Measurements from ENCODE around the gene IL37.
"Not testable (repeated sequence)": the region's sequence is repeated elsewhere in the genome, so short reads cannot be mapped to it uniquely, and the experiment has no call there.

Gene IL37

GRCh38 chr2:112889976-112890375 is 21.0 kb upstream of the IL37 start:
- no peak for DNase-seq (ENCODE audit: low spot score)

GRCh38 chr2:112891385-112891831 is 19.6 kb upstream of the IL37 start:
- DNase-seq (ENCODE audit: low spot score), result no peak

GRCh38 chr2:112893752-112894151 is 17.2 kb upstream of the IL37 start:
- DNase-seq (ENCODE audit: low spot score), result no peak

GRCh38 chr2:112896909-112897623 is 13.9 kb upstream of the IL37 start:
- DNase-seq (ENCODE audit: low spot score), result no peak

GRCh38 chr2:112897624-112897978 is 13.4 kb upstream of the IL37 start:
- no peak for DNase-seq (ENCODE audit: low spot score)

GRCh38 chr2:112901431-112902065 is 9.4 kb upstream of the IL37 start:
- DNase-seq (ENCODE audit: low spot score), result not testable (repeated sequence)

GRCh38 chr2:112902816-112903215 is 8.1 kb upstream of the IL37 start:
- no peak for DNase-seq (ENCODE audit: low spot score)

GRCh38 chr2:112904883-112905282 is 6.1 kb upstream of the IL37 start:
- no peak for DNase-seq (ENCODE audit: low spot score)

GRCh38 chr2:112906276-112906675 is 4.7 kb upstream of the IL37 start:
- no peak for DNase-seq (ENCODE audit: low spot score)

- DNase-seq (ENCODE audit: low spot score), result no peak
These were observed 3.7 kb upstream of the IL37 start for GRCh38 chr2:112907001-112907949.

- DNase-seq (ENCODE audit: low spot score), result not testable (repeated sequence)
These were observed 2.4 kb upstream of the IL37 start for GRCh38 chr2:112908559-112908958.

GRCh38 chr2:112910219-112910618 is 746 bp upstream of the IL37 start:
- no peak for DNase-seq (ENCODE audit: low spot score)

- DNase-seq (ENCODE audit: low spot score), result no peak
These were observed 1.4 kb downstream of the IL37 start for GRCh38 chr2:112912403-112912802.

- DNase-seq (ENCODE audit: low spot score), result no peak
These were observed 4.6 kb downstream of the IL37 start for GRCh38 chr2:112915300-112916144.

GRCh38 chr2:112916145-112916571 is 5.2 kb downstream of the IL37 start:
- no peak for DNase-seq (ENCODE audit: low spot score)

- DNase-seq (ENCODE audit: low spot score), result no peak
These were observed 5.8 kb downstream of the IL37 start for GRCh38 chr2:112916625-112917247.

GRCh38 chr2:112917856-112918255 is 6.9 kb downstream of the IL37 start:
- no peak for DNase-seq (ENCODE audit: low spot score)

GRCh38 chr2:112918256-112918655 is 7.3 kb downstream of the IL37 start:
- DNase-seq (ENCODE audit: low spot score), result no peak

- DNase-seq (ENCODE audit: low spot score), result no peak
These were observed 8.1 kb downstream of the IL37 start for GRCh38 chr2:112919086-112919485.

- DNase-seq (ENCODE audit: low spot score), result no peak
These were observed 10.1 kb downstream of the IL37 start for GRCh38 chr2:112920923-112921532.

GRCh38 chr2:112921982-112922381 is 11.0 kb downstream of the IL37 start:
- no peak for DNase-seq (ENCODE audit: low spot score)
